SK-N-SH (cell line): Measurements from ENCODE around the gene ZBTB7B. TPM values are rescaled to one million over a fixed set of nuclear protein-coding genes. Genes with fewer than 3 reads are reported as not detected.

Experiments used
- CTCF ChIA-PET: fragments of 300-600, 350-600 bp; formaldehyde crosslinking; extraction: SDS; loops from one replicate; lab custom pipeline; 2021; lab: Yijun Ruan, JAX
- POLR2A ChIA-PET: fragments of 350-600 bp; sonication (Branson Sonifier 250); formaldehyde crosslinking; extraction: SDS; loops from one replicate; lab custom pipeline; 2020; ENCODE audit warnings: antibody characterized with exemption, inconsistent platforms; lab: Yijun Ruan, JAX
- DNase-seq: peaks from one replicate; pipeline ENCODE4 v3.0.0; 2012
- H2AFZ ChIP-seq: fragments of 200-600 bp; sonication (generic); 2 replicates; pipeline ENCODE4 v1.8.1; 2016; ENCODE audit warnings: antibody characterized with exemption, mild to moderate bottlenecking, low read depth
- H3F3A ChIP-seq: fragments of 200-600 bp; sonication (generic); replicated peaks from 2 replicates; pipeline ENCODE3; 2016; ENCODE audit warnings: antibody characterized with exemption, mild to moderate bottlenecking; ENCODE audit not compliant: insufficient read depth
- H3K27ac ChIP-seq, 2 experiments: fragments of 200-500 bp in 1 of 2; fragments of 200-600 bp in 1 of 2; sonication (Bioruptor generic) in 1 of 2; sonication (generic), shearing (Covaris generic) in 1 of 2; 2 replicates each; pipeline versions ENCODE4 v1.5.1 to v1.6.1; 2014 to 2016; ENCODE audit warnings: low read depth in 2 of 2, inconsistent platforms in 1 of 2, low read length in 1 of 2, mild to moderate bottlenecking in 1 of 2, mixed read lengths in 1 of 2
- H3K27me3 ChIP-seq: fragments of 200-600 bp; sonication (generic), shearing (Covaris generic); 2 replicates; pipeline ENCODE4 v1.6.1; 2016; ENCODE audit warnings: mixed run types; ENCODE audit not compliant: insufficient read depth
- H3K36me3 ChIP-seq, 2 experiments: fragments of 200-500 bp in 1 of 2; fragments of 200-600 bp in 1 of 2; sonication (Bioruptor generic) in 1 of 2; sonication (generic) in 1 of 2; replicated peaks in 1 of 2; 2 replicates each; pipeline versions ENCODE3 to v1.5.1; 2014 to 2016; ENCODE audit warnings: low read length in 1 of 2, mild to moderate bottlenecking in 1 of 2; ENCODE audit not compliant: insufficient read depth in 2 of 2, control insufficient read depth in 1 of 2
- H3K4me1 ChIP-seq, 2 experiments: fragments of 200-500 bp in 1 of 2; fragments of 200-600 bp in 1 of 2; sonication (Bioruptor generic) in 1 of 2; sonication (generic), shearing (Covaris generic) in 1 of 2; 2 replicates each; pipeline versions ENCODE4 v1.5.1 to v1.6.1; 2014 to 2016; ENCODE audit warnings: low read depth in 1 of 2, low read length in 1 of 2, mixed run types in 1 of 2; ENCODE audit not compliant: insufficient read depth in 2 of 2, control insufficient read depth in 1 of 2
- H3K4me2 ChIP-seq: fragments of 200-600 bp; sonication (generic), shearing (Covaris generic); 2 replicates; pipeline ENCODE4 v1.6.1; 2017; ENCODE audit warnings: mixed run types
- H3K4me3 ChIP-seq, 2 experiments: fragments of 200-500 bp in 1 of 2; fragments of 200-600 bp in 1 of 2; sonication (Bioruptor generic) in 1 of 2; sonication (generic), shearing (Covaris generic) in 1 of 2; 2 replicates each; pipeline versions ENCODE4 v1.5.1 to v1.8.1; 2014 to 2016; ENCODE audit warnings: low read depth in 2 of 2, inconsistent platforms in 1 of 2, low read length in 1 of 2, mild to moderate bottlenecking in 1 of 2, mixed read lengths in 1 of 2, moderate library complexity in 1 of 2
- H3K79me2 ChIP-seq: fragments of 200-600 bp; sonication (generic); 2 replicates; pipeline ENCODE4 v1.8.1; 2017; ENCODE audit warnings: mild to moderate bottlenecking; ENCODE audit not compliant: insufficient read depth
- H3K9ac ChIP-seq: fragments of 200-600 bp; sonication (generic); 2 replicates; pipeline ENCODE4 v1.6.1; 2017; ENCODE audit warnings: mixed run types
- H3K9me2 ChIP-seq: fragments of 200-600 bp; sonication (generic); 2 replicates; pipeline ENCODE4 v1.6.1; 2017; ENCODE audit warnings: mixed run types
- H3K9me3 ChIP-seq: fragments of 200-600 bp; sonication (generic); 2 replicates; pipeline ENCODE4 v1.6.1; 2017; ENCODE audit warnings: mixed run types, mild to moderate bottlenecking, moderate library complexity
- H4K20me1 ChIP-seq: fragments of 200-600 bp; sonication (generic); 2 replicates; pipeline ENCODE4 v1.6.1; 2017; ENCODE audit warnings: mild to moderate bottlenecking, mixed run types; ENCODE audit not compliant: insufficient read depth
- ELF1 ChIP-seq: IDR thresholded peaks from 2 replicates; pipeline ENCODE4 v1.4.0; 2012
- EZH2phosphoT487 ChIP-seq: fragments of 200-600 bp; sonication (generic); IDR thresholded peaks from 2 replicates; pipeline ENCODE4 v1.6.1; 2017; ENCODE audit warnings: low read depth, mixed run types, mild to moderate bottlenecking, antibody characterized with exemption, moderate library complexity, borderline replicate concordance
- FOSL2 ChIP-seq: IDR thresholded peaks from 2 replicates; pipeline ENCODE4 v1.4.0; 2012; ENCODE audit warnings: low read depth, mild to moderate bottlenecking, moderate library complexity, borderline replicate concordance
- FOXM1 ChIP-seq: IDR thresholded peaks from 2 replicates; pipeline ENCODE4 v1.4.0; 2012; ENCODE audit warnings: low read depth, mild to moderate bottlenecking
- GABPA ChIP-seq: IDR thresholded peaks from 2 replicates; pipeline ENCODE4 v1.4.0; 2012; ENCODE audit warnings: low read depth, mild to moderate bottlenecking
- GATA2 ChIP-seq: sonication (generic); formaldehyde crosslinking; IDR thresholded peaks from 2 replicates; pipeline ENCODE4 v1.5.0; 2020; ENCODE audit warnings: mild to moderate bottlenecking, missing genetic modification reagents
- JUND ChIP-seq: IDR thresholded peaks from 2 replicates; pipeline ENCODE4 v1.4.0; 2012
- NRF1 ChIP-seq: IDR thresholded peaks from 2 replicates; pipeline ENCODE4 v1.6.1; 2012; ENCODE audit warnings: low read depth, mild to moderate bottlenecking, low read length
- RAD21 ChIP-seq: IDR thresholded peaks from 2 replicates; pipeline ENCODE4 v1.6.1; 2012; ENCODE audit warnings: mild to moderate bottlenecking, low read length
- RCOR1 ChIP-seq: fragments of 150-350 bp; IDR thresholded peaks from 2 replicates; pipeline ENCODE4 v1.6.1; 2017; ENCODE audit warnings: antibody characterized with exemption, low read length
- TCF12 ChIP-seq: IDR thresholded peaks from 2 replicates; pipeline ENCODE4 v1.4.0; 2012
- WGBS: methylation state at CpG from one replicate; pipeline ENCODE4 v1.1.6; 2017; ENCODE audit warnings: low lambda C conversion rate; 5-methylcytosine and 5-hydroxymethylcytosine counted together
- polyA plus RNA-seq, 3 experiments: library from polyadenylated mRNA; depleted of rRNA; stranded (reverse); fragments of >200 nt; gene quantifications; 2 replicates each; pipeline ENCODE4 v1.2.3, GENCODE V29; 2012
- TF ChIP-seq, protein P1 (sequence below): IDR thresholded peaks from 2 replicates; pipeline ENCODE4 v1.4.0; 2012; ENCODE audit warnings: low read depth, borderline replicate concordance
- TF ChIP-seq, protein P2 (sequence below): IDR thresholded peaks from 2 replicates; pipeline ENCODE4 v1.4.0; 2012; ENCODE audit warnings: low read depth
- TF ChIP-seq, protein P3 (sequence below): fragments of 150-350 bp; IDR thresholded peaks from 2 replicates; pipeline ENCODE4 v1.6.1; 2017; ENCODE audit warnings: antibody characterized with exemption, low read length, low read depth, borderline replicate concordance
- TF ChIP-seq, protein P4 (sequence below): fragments of 200-600 bp; sonication (generic); IDR thresholded peaks from 2 replicates; pipeline ENCODE4 v1.6.1; 2017; ENCODE audit warnings: antibody characterized with exemption, mild to moderate bottlenecking, moderate library complexity

The ZBTB7B gene
- polyA plus RNA-seq, 1 of the 3 experiments (the other 2 are of a cell fraction) = 15.7 TPM

DNA sequence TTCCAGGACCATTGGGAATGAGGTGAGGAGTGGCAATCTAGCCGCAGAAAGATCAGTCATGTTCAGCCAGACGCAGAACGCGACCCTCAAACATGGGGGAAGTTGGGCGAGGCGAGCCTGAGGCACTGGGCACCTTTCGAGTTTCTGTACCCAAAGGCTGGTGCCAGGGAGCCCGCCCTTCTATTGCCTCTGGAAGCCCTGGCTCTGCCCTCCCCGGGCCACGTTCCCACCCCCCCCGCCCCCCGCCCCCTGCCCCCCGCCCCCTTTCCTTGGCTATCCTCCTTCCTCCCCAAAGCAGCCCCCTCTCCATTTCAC is 2.2 kb upstream of the ZBTB7B start:
- peaks cover 31% of the 10 kb centered on the region for H3K79me2 ChIP-seq
- DNase-seq = no peak
- H3K4me1 ChIP-seq = peaks cover 22 to 28% of the 10 kb centered on the region in 2 experiments
- peak overlapping the region; percentile 96 for H3K4me2 ChIP-seq
- H3K9me2 ChIP-seq = no peaks in the 10 kb centered on the region
- TF ChIP-seq GATA2 (no peak), GABPA (no peak), EZH2phosphoT487 (no peak), FOXM1 (no peak), RAD21 (no peak), FOSL2 (no peak), NRF1 (no peak), ELF1 (no peak), JUND (no peak), TCF12 (no peak), RCOR1 (no peak)
- TF ChIP-seq, protein P1, sequence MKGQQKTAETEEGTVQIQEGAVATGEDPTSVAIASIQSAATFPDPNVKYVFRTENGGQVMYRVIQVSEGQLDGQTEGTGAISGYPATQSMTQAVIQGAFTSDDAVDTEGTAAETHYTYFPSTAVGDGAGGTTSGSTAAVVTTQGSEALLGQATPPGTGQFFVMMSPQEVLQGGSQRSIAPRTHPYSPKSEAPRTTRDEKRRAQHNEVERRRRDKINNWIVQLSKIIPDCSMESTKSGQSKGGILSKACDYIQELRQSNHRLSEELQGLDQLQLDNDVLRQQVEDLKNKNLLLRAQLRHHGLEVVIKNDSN = no peak
- TF ChIP-seq, protein P2, sequence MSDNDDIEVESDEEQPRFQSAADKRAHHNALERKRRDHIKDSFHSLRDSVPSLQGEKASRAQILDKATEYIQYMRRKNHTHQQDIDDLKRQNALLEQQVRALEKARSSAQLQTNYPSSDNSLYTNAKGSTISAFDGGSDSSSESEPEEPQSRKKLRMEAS = no peak
- TF ChIP-seq, protein P3, sequence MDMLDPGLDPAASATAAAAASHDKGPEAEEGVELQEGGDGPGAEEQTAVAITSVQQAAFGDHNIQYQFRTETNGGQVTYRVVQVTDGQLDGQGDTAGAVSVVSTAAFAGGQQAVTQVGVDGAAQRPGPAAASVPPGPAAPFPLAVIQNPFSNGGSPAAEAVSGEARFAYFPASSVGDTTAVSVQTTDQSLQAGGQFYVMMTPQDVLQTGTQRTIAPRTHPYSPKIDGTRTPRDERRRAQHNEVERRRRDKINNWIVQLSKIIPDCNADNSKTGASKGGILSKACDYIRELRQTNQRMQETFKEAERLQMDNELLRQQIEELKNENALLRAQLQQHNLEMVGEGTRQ = no peak
- TF ChIP-seq, protein P4, sequence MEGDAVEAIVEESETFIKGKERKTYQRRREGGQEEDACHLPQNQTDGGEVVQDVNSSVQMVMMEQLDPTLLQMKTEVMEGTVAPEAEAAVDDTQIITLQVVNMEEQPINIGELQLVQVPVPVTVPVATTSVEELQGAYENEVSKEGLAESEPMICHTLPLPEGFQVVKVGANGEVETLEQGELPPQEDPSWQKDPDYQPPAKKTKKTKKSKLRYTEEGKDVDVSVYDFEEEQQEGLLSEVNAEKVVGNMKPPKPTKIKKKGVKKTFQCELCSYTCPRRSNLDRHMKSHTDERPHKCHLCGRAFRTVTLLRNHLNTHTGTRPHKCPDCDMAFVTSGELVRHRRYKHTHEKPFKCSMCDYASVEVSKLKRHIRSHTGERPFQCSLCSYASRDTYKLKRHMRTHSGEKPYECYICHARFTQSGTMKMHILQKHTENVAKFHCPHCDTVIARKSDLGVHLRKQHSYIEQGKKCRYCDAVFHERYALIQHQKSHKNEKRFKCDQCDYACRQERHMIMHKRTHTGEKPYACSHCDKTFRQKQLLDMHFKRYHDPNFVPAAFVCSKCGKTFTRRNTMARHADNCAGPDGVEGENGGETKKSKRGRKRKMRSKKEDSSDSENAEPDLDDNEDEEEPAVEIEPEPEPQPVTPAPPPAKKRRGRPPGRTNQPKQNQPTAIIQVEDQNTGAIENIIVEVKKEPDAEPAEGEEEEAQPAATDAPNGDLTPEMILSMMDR = no peak
- peak overlapping the region; percentile 70; the same call in 1 of the 2 replicates for H2AFZ ChIP-seq
- no peaks in the 10 kb centered on the region for H4K20me1 ChIP-seq
- ChIA-PET CTCF (interaction anchor here (0.6 to 14.0 kb wide), 19 partner anchors 8 to 331 kb away, joined by 3 to 640 read pairs (median 10); partner anchors contain the start of genes ADAM15, CKS1B, EFNA3 and FLAD1), POLR2A (interaction anchor here (0.7 to 3.0 kb wide), 4 partner anchors 27 to 45 kb away, joined by 3 to 18 read pairs (median 11); partner anchors contain the start of genes PBXIP1, PYGO2 and SHC1)
- peak overlapping the region; percentile 57 to 71 for H3K4me3 ChIP-seq
- no peaks in the 10 kb centered on the region for H3K9me3 ChIP-seq
- 6% methylated on average over 13 of the region's 13 CpGs for WGBS
- peak overlapping the region; percentile 92 to 94 for H3K27ac ChIP-seq
- H3K9ac ChIP-seq = peak overlapping the region; percentile 76; the same call in 1 of the 2 replicates
- H3F3A ChIP-seq = peaks cover 31% of the 10 kb centered on the region
- no peaks in the 10 kb centered on the region for H3K27me3 ChIP-seq
- H3K36me3 ChIP-seq = no peaks in the 10 kb centered on the region
